ENCODE results near the gene COQ2. TPM values are rescaled to one million over a fixed set of nuclear protein-coding genes. Genes with fewer than 3 reads are reported as not detected.
"Not testable (repeated sequence)": the region's sequence is repeated elsewhere in the genome, so short reads cannot be mapped to it uniquely, and the experiment has no call there.

COQ2 gene
- polyA plus RNA-seq, 4 donors: 14.3 to 18.3 (median 15.7) TPM

DNA sequence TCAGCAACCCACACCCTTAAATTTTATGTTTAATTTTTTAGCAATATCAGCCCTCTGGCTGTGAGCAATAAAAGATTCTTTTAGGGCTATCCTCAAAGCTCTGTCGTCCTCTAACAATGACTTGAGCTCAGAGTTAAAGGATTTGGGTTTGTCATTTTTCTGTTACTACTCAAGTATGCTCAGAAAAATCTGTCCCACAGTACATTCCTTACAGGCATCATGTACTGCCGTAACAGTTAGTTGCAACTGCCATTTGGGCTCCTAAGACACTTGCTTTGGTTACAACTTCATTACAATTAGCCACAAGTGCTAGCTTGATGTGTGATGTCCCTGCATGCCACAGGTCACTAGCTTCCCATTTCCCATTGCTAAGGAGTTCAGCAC is 33.2 kb downstream of the COQ2 start:
- no peak for DNase-seq (ENCODE audit: low read depth in 4 of 4, low spot score in 3 of 4)

DNA sequence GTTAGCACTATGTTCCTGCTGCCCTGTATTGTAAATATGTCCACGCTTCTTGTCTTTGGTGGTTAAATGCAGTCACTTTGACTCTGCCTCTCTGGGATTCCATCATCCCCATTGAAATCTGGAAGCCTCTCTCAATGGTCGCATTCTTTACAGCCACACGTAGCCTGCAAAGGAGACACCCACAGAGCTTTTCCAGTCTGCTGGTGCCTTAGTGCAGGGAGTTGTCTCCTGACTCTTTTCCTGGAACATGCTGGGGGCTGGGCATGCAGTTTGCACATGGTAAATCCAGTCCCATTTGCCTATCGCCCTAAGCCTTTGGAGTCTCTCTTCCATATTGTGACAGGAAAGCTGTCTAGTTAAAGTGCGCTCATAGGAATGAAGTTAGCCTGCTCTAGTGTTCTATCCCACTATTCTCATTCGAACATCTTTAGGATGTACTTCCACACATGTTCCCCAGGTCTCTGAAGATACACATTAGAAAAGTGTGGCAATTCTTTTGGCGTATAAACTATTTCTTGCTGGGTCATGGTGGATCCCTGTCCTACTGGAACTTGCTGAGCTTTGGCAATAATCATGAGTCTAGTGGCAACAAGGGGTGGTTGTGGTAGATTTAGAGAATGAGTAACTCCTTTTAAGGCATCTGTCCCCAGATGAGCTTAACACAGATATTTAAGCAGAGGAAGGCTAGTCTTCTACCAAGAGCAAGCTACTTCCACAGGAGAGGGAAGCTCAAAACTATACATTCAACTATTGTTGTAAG is 33.7 kb downstream of the COQ2 start:
- DNase-seq (ENCODE audit: low read depth in 4 of 4, low spot score in 3 of 4): no peak

DNA sequence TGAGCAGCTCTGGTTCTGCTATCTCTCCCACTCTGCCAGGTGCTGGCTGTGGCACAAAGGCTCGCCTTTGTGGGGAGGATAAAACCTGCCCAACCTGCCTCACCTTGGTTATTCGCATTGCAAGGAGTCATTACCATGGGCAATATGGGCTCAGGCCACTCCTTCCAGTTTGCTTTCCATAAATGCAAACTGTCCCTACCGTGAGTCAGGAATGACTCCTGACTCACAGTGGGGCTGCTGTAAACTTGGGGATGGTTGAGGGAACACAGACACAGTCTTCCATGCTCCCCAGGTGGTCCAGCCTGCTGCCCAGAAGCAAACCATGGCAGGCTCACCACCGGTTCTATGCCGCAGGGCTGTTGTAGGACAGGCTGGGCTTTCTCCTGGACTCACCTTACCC is 36.1 kb downstream of the COQ2 start:
- DNase-seq (ENCODE audit: low read depth in 4 of 4, low spot score in 3 of 4): no peak

GRCh38 chr4:83247415-83248357 is 36.9 kb downstream of the COQ2 start:
- DNase-seq (ENCODE audit: low read depth in 4 of 4, low spot score in 3 of 4): no peak

DNA sequence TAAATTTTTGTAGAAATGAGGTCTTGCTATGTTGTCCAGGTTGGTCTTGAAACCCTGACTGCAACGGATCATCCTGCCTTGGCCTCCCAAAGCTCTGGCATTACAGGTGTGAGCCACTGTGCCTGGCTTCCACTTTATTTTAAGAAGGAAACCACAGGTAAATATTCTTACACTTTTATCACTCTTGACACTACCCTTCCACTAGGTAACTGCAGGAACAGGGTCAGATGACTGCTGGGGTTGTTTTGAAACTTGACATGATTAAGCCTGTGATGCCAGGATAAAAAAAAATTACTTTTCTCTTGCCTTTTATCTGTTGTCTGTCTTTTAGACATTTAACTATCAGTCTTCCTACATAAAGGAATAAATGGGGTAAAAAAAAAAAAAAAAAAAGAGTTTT is 43.5 kb downstream of the COQ2 start:
- no peak for DNase-seq (ENCODE audit: low read depth in 4 of 4, low spot score in 3 of 4)

GRCh38 chr4:83240379-83240875 is 44.2 kb downstream of the COQ2 start:
- no peak for DNase-seq (ENCODE audit: low read depth in 4 of 4, low spot score in 3 of 4)

DNA sequence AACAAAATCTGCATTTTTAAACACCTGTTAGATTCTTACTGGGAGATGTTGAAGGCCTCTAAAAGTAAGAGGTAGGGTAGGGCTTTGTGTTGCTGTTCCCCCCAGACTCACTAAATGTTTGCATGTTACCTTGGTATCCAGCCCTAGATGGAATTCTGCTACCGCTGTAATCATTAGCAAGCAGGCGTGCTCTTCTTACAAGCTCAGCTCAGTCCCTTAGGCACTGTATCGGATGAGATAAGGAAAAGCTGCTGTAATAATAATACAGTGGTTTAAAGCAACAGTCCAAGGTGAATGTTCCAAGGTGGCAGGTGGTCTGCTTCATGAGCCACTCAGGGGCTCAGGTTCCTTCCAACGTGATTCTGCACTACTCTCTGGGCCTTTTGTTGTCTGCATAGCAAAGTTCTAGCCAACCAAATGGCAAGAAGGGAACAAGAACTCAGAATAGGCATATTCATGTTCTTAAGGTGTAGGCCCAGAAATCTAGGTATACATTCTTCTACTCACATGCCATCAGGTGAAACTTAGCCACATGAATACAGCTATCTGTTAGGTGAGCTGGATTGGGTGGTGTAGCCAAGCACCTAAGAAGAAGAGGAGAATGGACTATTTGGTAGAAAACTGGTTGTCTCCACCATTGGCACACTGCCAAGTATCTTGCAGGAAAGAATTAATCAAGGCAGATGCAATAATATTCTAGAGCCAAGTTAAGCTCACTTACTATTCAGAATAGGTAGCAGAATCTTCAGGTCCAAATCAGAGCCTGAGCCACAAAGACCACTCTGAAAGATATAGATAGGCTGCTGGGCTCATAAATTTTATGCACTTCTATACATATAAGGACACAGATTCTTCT is 46.0 kb downstream of the COQ2 start:
- DNase-seq (ENCODE audit: low read depth in 4 of 4, low spot score in 3 of 4): no peak

GRCh38 chr4:83237591-83237990 is 47.0 kb downstream of the COQ2 start:
- no peak for DNase-seq (ENCODE audit: low read depth in 4 of 4, low spot score in 3 of 4)

DNA sequence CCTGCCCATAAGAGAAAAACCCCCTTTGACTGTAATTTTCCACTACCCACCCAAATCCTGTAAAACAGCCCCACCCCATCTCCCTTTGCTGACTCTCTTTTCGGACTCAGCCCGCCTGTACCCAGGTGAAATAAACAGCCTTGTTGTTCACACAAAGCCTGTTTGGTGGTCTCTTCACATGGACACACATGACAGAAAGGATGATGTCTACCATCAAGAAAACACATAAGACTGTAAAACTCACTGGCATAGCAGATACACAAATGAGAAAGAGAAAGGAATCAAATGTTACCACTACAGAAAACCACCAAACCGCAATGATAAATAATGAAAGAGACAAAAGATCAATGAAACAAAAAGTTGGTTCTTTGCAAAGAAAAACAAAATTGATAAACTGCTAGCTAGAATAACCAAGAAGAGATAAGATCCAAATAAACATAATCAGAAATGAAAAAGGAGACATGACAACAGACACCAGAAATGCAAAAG is 48.9 kb downstream of the COQ2 start:
- not testable (repeated sequence) for DNase-seq (ENCODE audit: low read depth in 4 of 4, low spot score in 3 of 4)

DNA sequence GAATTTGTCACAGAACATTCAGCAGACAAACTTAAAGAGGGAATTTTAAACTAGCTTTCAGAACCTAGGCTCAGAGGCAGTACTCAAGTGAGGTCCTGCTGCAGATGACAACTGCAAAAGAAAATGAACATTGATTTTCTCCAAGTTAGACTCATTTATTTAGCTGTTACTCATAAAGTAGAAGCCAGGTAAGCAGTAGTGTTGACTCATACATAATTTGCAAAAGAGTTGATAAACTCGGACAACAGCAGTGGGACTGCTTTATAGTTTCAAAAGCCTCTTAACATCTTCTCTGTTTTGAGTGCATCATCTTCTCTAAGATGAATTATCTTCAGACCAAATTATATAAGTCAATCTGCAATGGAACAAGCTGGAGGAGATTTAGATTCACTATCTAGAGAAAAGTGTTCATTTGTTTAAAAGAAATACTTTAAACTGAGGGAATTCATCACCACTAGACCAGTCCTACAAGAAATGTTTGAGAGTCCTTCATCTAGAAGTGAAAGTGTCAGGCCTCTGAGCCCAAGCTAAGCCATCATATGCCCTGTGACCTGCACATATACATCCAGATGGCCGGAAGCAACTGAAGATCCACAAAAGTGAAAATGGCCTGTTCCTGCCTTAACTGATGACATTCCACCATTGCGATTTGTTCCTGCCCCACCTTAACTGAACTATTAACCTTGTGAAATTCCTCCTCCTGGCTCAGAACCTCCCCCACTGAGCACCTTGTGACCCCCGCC is 49.5 kb downstream of the COQ2 start:
- DNase-seq (ENCODE audit: low read depth in 4 of 4, low spot score in 3 of 4): no peak

DNA sequence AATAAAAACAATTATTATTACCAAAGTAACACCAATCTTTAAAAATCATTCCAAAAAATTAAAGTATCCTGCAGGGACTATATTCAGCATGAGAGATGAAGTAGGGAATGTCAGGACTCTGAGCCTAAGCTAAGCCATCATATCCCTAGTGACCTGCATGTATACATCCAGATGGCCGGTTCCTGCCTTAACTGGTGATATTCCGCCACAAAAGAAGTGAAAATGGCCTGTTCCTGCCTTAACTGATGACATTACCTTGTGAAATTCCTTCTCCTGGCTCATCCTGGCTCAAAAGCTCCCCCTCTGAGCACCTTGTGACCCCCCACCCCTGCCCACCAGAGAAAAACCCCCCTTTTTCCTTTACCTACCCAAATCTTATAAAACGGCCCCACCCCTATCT is 50.2 kb downstream of the COQ2 start:
- DNase-seq (ENCODE audit: low read depth in 4 of 4, low spot score in 3 of 4): not testable (repeated sequence)

- DNase-seq (ENCODE audit: low read depth in 4 of 4, low spot score in 3 of 4): no peak
Measured at GRCh38 chr4:83232082-83232481, 52.5 kb downstream of the COQ2 start.

GRCh38 chr4:83231620-83232076 is 53.0 kb downstream of the COQ2 start:
- no peak for DNase-seq (ENCODE audit: low read depth in 4 of 4, low spot score in 3 of 4)

DNA sequence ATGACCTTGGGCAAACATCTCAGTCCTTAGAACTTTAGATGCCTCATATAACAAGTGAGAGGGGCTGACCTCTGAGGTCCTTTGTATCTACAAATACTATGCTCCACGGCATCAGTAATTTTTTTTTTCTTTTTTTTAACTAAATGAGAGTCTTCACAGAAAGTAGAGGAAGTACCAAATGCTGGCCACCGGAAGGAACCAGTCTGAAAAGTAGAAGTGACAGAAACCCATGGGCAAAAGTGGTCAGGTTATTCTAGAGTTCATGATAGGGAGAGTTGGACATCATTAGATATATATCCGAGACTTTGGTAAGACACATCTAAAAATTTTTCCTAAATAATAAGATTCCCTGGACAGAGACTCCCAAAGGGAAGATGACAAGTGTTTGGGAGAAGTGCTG is 53.7 kb downstream of the COQ2 start:
- no peak for DNase-seq (ENCODE audit: low read depth in 4 of 4, low spot score in 3 of 4)

- no peak for DNase-seq (ENCODE audit: low read depth in 4 of 4, low spot score in 3 of 4)
Measured at GRCh38 chr4:83229791-83230190, 54.8 kb downstream of the COQ2 start.

- no peak for DNase-seq (ENCODE audit: low read depth in 4 of 4, low spot score in 3 of 4)
Measured at GRCh38 chr4:83228231-83228630, 56.4 kb downstream of the COQ2 start.

- DNase-seq (ENCODE audit: low read depth in 4 of 4, low spot score in 3 of 4): no peak
Measured at GRCh38 chr4:83224502-83225197, 59.9 kb downstream of the COQ2 start.

DNA sequence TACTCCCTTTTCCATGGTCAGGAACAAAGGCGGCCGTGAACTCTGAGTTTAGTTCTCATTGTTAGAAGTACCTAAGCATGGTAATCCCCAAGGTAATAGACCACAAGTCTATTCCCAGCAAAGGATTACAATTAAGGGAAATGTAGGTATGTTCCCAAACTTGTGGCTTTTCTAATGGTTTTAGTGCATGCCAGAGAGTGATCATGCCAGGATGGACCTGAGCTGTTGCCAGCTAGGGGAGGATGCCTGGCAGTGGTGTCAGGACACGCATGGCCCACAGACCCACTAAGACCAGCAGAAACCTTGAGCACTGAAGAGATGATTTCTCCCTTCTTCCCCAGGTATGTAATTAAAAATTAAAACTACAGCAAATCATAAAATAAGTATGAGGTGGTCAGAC is 60.8 kb downstream of the COQ2 start:
- no peak for DNase-seq (ENCODE audit: low read depth in 4 of 4, low spot score in 3 of 4)

- no peak for DNase-seq (ENCODE audit: low read depth in 4 of 4, low spot score in 3 of 4)
Measured at GRCh38 chr4:83221897-83222441, 62.6 kb downstream of the COQ2 start.
